Measurements from ENCODE around the gene EXO1.

The EXO1 gene

DNA sequence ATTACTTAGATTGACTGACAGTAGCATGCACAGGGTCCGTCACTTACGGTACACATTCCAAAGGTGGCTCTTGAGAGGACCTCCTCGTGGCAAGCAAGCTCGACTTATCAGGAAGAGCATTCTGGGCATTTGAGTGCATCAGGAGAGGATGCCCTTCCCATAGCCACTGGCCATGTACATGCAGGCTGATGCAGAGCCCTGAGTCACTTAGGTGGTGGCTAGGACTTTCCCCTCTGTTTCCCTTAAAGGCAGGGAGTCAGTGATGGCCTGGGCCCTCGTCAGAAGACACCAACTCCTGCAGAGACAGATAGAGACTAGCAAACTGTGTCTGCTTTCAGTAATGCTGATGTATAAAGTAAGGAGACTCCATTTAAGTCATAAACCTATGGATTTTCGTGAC is 12.9 kb downstream of the EXO1 start:
- TF ChIP-seq ZFX (IDR thresholded peaks at IDR 0.05), result no peak
- TF ChIP-seq, protein P1, sequence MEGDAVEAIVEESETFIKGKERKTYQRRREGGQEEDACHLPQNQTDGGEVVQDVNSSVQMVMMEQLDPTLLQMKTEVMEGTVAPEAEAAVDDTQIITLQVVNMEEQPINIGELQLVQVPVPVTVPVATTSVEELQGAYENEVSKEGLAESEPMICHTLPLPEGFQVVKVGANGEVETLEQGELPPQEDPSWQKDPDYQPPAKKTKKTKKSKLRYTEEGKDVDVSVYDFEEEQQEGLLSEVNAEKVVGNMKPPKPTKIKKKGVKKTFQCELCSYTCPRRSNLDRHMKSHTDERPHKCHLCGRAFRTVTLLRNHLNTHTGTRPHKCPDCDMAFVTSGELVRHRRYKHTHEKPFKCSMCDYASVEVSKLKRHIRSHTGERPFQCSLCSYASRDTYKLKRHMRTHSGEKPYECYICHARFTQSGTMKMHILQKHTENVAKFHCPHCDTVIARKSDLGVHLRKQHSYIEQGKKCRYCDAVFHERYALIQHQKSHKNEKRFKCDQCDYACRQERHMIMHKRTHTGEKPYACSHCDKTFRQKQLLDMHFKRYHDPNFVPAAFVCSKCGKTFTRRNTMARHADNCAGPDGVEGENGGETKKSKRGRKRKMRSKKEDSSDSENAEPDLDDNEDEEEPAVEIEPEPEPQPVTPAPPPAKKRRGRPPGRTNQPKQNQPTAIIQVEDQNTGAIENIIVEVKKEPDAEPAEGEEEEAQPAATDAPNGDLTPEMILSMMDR (conservative IDR thresholded peaks at IDR 0.05), result no peak
- no peak overlapping the region for H3K27ac ChIP-seq

DNA sequence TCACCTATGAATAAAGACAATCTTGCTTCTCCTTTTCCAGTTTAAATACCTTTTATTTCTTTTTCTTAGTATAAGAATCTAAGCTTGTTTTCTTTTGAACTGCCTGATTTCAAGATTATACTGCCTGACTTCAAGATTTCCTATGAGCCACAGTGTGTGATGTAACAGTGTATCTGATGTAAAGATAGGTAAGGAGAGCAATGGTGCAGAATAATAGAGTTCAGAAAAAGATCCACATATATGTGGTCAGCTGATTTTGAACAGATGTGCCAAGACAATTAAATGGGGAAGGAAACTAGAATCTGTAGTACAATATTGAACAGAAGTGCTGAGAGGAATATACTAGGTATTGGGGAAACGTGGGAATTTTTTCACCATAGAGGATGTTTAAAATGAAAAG is 21.0 kb downstream of the EXO1 start:
- H3K27ac ChIP-seq, result no peak overlapping the region
- TF ChIP-seq ZFX (IDR thresholded peaks at IDR 0.05), result no peak

DNA sequence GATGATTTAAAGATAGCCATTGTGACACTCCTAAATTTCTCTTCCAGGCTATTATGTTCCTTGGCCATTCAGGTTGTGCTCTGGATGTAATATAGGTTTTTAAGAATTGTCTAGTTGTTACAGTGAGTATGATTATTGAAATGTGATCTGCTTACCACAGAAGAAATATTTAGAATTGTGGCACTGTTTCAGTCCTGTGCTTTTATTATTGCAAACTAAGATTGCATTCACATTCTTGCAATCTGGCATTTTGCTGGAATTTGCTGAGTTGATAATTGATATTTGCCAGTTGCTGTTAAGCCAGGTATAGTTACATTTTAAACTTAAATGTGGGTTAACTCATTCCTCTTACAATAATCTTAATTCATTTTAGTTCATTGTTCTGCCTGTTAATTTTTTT is 22.3 kb downstream of the EXO1 start:
- no peak overlapping the region for H3K27ac ChIP-seq
- TF ChIP-seq, protein P1 (conservative IDR thresholded peaks at IDR 0.05), result no peak
- TF ChIP-seq ZFX (IDR thresholded peaks at IDR 0.05), result no peak

DNA sequence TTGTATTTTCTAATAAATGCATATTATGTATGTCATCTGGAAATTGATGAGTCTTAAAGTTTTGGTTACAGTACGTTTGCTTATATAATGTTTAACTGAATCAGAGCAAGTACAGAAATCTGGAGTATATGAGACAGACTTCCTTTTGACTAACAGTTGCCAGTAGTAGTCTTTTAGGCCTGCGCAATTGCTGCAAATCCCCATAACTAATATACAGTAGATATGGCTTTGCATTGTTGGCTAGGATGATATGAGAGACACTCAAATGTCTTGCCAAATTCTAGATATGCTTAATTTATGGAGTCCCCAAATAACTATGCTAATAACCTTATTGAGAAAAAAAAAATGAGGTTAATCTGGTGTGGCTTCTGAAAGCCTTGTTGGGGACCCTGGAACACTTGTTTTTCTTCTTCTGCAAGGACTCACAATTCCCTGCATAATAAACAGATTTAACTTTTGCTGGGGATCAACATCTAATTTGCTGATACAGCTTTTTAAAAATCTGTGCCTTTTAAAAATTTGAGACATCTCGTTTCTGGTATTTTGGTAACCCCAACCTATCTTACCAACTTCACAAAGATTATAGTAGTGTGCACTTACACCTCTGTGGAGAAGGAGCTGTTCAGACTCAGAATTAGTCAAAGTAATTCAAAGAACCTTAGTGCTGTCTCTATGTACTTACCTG is 22.9 kb downstream of the EXO1 start:
- TF ChIP-seq ZFX (IDR thresholded peaks at IDR 0.05), result no peak
- TF ChIP-seq, protein P1 (conservative IDR thresholded peaks at IDR 0.05), result no peak

DNA sequence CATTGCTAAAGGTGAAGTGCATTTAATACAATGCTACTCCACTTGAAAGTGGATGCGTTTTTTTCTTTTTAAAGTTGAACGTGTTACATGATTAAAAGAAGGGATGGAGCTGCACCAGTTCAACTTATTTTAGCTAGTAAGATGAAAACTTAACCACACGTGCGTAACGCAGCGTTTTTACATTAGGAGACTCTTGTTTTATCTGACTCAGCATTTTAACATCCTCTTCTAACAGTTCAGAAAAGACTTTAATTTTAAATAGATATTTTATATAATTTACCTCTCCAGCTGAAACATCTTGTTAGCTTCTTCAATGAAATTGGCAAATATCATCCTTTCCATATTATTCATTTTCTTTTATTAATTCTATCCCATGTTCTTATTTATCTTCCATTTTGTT is 33.4 kb downstream of the EXO1 start:
- TF ChIP-seq, protein P1 (conservative IDR thresholded peaks at IDR 0.05), result no peak
- no peak for TF ChIP-seq ZFX (IDR thresholded peaks at IDR 0.05)
- H3K27ac ChIP-seq, result no peak overlapping the region

More for the DNA sequence above, 22.9 kb downstream of the EXO1 start:
- no peak overlapping the region for H3K27ac ChIP-seq

DNA sequence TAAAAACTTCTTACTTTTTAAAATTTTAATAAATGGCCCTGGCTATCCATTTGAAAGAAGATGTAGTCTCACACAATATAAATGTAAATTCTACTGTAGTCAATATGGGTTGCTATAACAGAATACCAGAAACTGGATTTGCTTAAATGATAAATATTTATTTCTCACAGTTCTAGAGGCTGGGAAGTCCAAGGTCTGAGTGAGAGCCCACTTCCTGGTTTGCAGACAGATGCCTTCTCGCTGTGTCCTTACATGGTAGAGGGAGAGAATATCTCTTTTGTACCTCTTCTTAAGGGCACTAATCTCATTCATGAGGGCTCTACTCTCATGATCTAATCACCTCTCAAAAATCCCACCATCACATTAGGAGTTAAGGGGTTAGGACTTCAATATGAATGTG is 35.2 kb downstream of the EXO1 start:
- TF ChIP-seq, protein P1 (conservative IDR thresholded peaks at IDR 0.05), result no peak
- no peak for TF ChIP-seq ZFX (IDR thresholded peaks at IDR 0.05)
- H3K27ac ChIP-seq, result no peak overlapping the region

DNA sequence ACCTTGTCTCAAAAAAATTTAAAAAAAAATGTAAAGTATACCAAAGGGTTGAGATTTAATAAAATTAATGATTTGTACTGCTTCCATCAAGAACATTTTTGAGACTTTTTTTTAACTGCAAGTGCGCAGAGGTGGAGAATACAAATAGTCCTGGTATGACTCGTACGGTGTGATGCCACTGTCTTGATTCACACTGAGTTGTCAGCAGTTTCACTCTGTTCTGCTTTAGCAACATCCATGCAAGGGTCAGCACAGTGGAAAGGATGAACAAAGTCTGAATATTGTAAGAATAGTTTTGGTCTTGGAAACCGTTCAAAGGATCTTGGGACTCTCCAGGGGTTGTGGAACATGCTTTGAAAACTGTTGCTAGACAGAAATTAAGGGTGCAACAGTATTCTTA is 40.2 kb downstream of the EXO1 start:
- no peak for TF ChIP-seq ZFX (IDR thresholded peaks at IDR 0.05)
- TF ChIP-seq, protein P1 (conservative IDR thresholded peaks at IDR 0.05), result no peak

DNA sequence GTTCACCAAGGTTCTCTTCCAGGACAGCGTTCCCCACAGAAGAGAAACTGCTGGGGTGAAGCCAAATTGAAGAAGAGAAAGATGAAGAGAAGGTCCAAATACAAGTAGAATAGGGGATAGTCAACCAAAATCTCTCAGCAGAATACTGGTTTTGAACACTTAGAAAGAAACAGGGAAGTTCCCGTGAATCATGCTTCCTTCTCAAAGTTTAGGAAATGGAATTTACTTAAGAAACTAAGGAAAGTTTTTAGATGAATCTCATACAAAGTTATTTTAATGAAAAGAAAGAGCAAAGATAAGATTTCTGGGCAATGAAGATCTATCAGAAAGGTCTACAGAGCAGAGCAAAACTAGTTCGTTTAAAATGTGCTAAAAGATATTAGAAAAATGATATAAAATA is 43.3 kb downstream of the EXO1 start:
- no peak overlapping the region for H3K27ac ChIP-seq
- TF ChIP-seq, protein P1 (conservative IDR thresholded peaks at IDR 0.05), result no peak
- no peak for TF ChIP-seq ZFX (IDR thresholded peaks at IDR 0.05)

More for the DNA sequence above, 40.2 kb downstream of the EXO1 start:
- no peak overlapping the region for H3K27ac ChIP-seq
